Thyroid gland (tissue), 4 donors: ENCODE measurements around the gene VAMP2.

Experiments
- CTCF ChIP-seq, 6 experiments: fragments of 200-600 bp in 3 of 6; fragments of 450-650 bp in 3 of 6; sonication (generic) in 3 of 6; IDR thresholded peaks; one replicate each; pipeline ENCODE4 v1.5.1; 2016 to 2019; ENCODE audit warnings: antibody characterized with exemption in 6 of 6, mild to moderate bottlenecking in 2 of 6, inconsistent platforms in 1 of 6, moderate library complexity in 1 of 6
- POLR2A ChIP-seq, 2 donors: fragments of 450-650 bp; IDR thresholded peaks; one replicate each; pipeline ENCODE4 v1.6.1; 2017; ENCODE audit warnings: antibody characterized with exemption in 2 of 2, mild to moderate bottlenecking in 2 of 2, moderate library complexity in 1 of 2

- TF ChIP-seq CTCF (IDR thresholded peaks at IDR 0.05) (no peak), POLR2A (IDR thresholded peaks at IDR 0.05) (no peak)
Measured at GRCh38 chr17:8150194-8151119, 12.3 kb downstream of the VAMP2 start.
